Skeletal muscle cell (primary cell): ENCODE data around the gene IRS1.

ENCODE experiments used
- DNase-seq: peaks from one replicate; pipeline ENCODE4 v3.0.0-alpha.2; 2010; ENCODE audit warnings: low read depth
- H3K4me3 ChIP-seq: 2 replicates; pipeline ENCODE4 v1.5.1; 2011; ENCODE audit warnings: low read depth, mild to moderate bottlenecking, control low read depth, low read length, moderate library complexity

The IRS1 gene

DNA sequence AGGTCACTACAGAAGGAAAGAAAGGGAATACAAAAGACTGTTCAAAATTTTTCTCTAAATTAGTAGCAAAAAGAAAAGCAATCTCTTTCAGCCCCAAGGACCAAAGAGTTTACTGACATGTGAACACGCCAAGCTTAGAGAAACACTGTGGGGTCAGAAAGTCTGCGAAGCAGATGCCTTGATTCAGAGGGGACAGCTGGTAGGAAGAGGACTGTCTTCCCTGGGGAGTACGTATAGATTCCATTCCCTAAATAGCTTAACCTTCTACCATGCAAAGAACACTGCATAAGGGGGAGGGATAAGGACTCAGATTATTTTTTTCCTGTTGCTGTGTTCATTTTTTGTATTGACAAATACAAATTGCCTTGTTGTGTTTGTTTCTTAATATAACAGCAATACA, 96.1 kb downstream of the IRS1 start:
- H3K4me3 ChIP-seq = no peak overlapping the region
- DNase-seq = peak; percentile 46

DNA sequence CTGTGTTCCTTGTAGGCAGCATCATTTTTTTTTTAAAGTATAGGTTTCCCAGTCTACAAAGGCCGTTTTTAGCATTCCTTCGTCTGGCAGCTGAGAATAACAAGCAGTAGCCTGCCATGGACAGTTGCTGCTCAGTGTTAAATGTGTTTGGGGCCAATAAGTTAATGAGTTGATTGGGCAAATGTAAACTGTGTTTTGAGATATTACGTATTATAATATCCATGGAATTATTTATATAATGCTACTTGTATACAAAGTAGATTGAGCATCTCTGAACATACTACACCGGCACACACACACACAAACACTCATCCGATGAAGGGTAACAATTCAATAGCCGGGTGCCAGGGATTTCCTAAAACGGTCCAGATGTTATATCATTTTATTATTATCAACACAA, 97.2 kb downstream of the IRS1 start:
- no peak for DNase-seq
- H3K4me3 ChIP-seq = no peak overlapping the region

- no peak overlapping the region for H3K4me3 ChIP-seq
- peak; percentile 96 for DNase-seq
Measured at GRCh38 chr2:226701052-226701451, 98.6 kb downstream of the IRS1 start.

DNA sequence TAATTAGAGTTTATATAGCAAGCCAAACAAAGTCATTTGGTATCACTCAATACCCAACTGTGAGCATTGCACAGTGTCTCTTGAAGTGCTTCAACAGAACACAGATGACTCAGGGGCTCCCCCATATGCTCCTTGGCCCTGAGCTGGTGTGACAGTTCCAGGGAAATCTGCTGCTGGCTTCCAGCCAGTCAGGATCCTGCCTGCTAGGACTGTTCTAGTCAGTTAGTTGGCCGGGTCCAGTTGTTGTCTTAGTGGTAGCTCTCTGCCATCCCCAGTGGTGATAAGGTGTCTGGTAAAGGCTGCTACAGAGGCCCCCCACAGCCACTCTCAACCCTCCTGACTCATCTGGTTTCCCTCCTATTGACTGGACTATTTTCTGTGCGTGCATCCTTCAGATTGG, 100.3 kb downstream of the IRS1 start:
- DNase-seq = peak; percentile 53
- no peak overlapping the region for H3K4me3 ChIP-seq

DNA sequence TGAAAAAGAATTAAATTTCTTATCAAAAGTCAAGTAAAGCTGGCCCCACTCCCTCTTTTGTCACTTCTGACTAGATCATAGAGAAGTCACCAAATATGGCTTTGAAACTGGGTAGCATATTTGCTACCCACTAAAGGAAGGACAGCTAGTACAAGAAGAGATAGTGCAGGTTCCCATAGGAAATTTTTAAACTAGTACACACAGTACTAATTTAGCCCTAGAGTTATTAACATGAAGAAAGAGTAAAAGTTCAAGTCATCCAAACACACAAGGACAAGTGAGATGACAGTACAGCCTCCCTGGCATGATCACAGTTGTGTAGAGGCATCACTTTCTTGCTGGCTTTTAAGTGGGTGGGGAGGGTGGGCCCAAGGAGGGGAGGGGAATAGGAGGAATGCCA, 100.9 kb downstream of the IRS1 start:
- DNase-seq = no peak
- no peak overlapping the region for H3K4me3 ChIP-seq

- no peak overlapping the region for H3K4me3 ChIP-seq
- no peak for DNase-seq
Measured at GRCh38 chr2:226694586-226695284, 104.9 kb downstream of the IRS1 start.

DNA sequence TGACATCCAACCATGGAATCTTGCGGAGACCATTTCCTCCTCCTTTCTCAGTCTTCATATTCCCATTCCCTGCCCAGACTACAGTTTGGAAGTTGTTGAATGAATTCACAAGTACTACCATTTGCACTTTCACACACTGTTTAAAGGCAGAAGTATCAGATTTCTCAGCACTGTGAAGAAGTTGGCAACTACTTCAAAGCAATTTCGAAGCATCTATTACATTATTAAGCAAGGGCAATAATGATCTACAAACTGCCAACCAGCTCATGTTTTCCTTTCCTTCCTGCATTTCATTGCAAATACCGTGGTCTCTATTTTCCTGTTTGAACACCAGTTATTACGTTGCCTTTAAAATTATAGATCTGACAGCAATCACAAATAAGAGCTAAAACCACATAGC, 105.5 kb downstream of the IRS1 start:
- H3K4me3 ChIP-seq = no peak overlapping the region
- no peak for DNase-seq

- no peak overlapping the region for H3K4me3 ChIP-seq
- DNase-seq = no peak
Measured at GRCh38 chr2:226693521-226693920, 106.1 kb downstream of the IRS1 start.

DNA sequence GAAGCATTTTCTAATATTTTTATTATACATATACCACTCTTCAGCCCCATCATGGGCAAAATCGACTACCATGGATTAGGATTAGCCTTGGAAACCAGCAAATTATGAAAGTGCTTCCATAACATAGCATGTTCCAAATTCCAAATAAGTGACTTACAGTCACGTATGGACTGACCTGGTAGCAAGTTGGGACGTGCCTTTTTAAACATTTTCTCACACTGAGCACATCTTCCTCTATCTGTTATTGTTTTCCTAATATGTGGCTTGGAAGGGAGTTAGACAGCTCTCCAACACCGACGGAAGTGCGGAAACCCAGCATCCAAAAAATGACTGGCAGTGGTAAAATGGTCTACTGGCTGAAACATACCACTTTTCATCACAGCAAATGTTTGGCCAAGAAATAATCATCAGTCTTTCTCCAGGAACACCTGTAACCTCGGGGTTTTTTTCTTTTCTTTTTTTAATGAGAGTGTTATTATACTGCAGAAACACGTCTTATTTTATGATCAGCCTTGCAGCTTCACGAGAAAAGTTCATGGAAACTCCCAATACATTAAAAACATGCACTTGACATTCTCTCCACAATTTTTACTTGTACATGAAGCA, 107.0 kb downstream of the IRS1 start:
- no peak overlapping the region for H3K4me3 ChIP-seq
- DNase-seq = no peak

DNA sequence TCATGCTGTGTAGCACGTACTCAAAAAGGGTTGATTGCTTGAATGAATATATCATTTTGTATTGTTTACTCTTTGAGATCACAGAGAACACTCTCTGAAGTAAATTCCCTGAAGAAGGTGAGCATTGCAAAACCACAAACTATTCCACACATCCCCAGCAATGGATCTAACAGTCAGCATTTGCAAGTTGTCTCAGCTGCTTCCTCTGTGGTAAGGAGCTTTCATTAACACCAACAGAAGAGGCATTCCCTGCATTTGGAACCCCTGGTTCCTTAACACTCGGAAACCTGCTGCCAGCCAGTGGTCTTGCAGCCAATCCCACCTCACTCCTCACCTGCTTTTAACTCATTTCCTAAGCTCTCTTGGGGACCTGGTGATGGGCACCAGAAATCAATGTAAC, 108.4 kb downstream of the IRS1 start:
- H3K4me3 ChIP-seq = no peak overlapping the region
- DNase-seq = no peak

GRCh38 chr2:226690461-226691024, 109.1 kb downstream of the IRS1 start:
- no peak for DNase-seq
- H3K4me3 ChIP-seq = no peak overlapping the region

GRCh38 chr2:226687641-226688253, 111.9 kb downstream of the IRS1 start:
- no peak overlapping the region for H3K4me3 ChIP-seq
- no peak for DNase-seq

GRCh38 chr2:226684563-226684959, 115.1 kb downstream of the IRS1 start:
- no peak overlapping the region for H3K4me3 ChIP-seq
- no peak for DNase-seq

DNA sequence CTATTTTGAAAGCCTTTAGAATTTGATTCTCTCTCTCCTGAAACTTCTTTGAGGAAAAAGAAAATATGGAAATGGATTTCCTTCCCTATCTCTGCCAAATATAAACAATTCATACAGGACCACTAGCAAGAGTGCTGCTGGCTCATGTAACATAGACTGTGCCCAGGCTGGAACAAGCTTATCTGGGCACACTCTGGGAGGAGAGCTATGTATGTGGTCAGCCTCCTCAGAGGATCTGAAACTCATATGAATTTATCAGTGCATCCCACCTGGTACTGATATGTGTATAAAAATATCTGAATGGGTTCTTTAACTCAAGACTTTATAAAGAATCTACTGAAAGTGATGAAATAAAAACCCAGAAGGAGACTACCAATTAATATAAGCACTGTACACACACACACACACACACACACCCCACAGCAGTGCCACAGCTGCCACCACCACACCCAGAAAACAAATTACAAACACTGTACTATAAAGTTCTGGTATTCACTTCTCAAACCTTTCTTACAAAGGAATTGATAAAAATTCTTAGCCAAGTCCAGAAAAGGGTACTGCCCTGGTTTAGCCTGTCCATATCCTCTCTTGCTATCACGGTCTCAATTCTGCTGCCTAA, 115.6 kb downstream of the IRS1 start:
- no peak overlapping the region for H3K4me3 ChIP-seq
- DNase-seq = no peak

GRCh38 chr2:226683196-226683595, 116.4 kb downstream of the IRS1 start:
- no peak overlapping the region for H3K4me3 ChIP-seq

More at GRCh38 chr2:226683196-226683595, 116.4 kb downstream of the IRS1 start:
- DNase-seq = no peak
